ENCODE results near the gene IL17RD.
"Not testable (repeated sequence)": the region's sequence is repeated elsewhere in the genome, so short reads cannot be mapped to it uniquely, and the experiment has no call there.

- not testable (repeated sequence) for TF ChIP-seq CTCF (conservative IDR thresholded peaks at IDR 0.05); EZH2 (IDR thresholded peaks at IDR 0.05; ENCODE audit: low read depth)
Measured at GRCh38 chr3:57083266-57083995, 81.7 kb downstream of the IL17RD start.
